Endometrial microvascular endothelial cells (primary cell): ENCODE data around the gene NECTIN2. TPM values are rescaled to one million over a fixed set of nuclear protein-coding genes. Genes with fewer than 3 reads are reported as not detected.
"Not testable (repeated sequence)": the region's sequence is repeated elsewhere in the genome, so short reads cannot be mapped to it uniquely, and the experiment has no call there.

Experiments
- in situ Hi-C: cut with HindIII; loops from 2 replicates; pipeline ENCODE4 v1.10.0; 2017; ENCODE audit warnings: low sequenced_read_pairs, low pct_unique_long_range_greater_than_20kb; ENCODE audit errors: inconsistent ontology term
- total RNA-seq: library from RNA; depleted of rRNA; stranded (reverse); fragments of >200 nt; gene quantifications from one replicate; pipeline ENCODE4 v1.2.3, GENCODE V29; 2015; ENCODE audit errors: inconsistent ontology term

The NECTIN2 gene
- total RNA-seq, 1 donor from 2014 or later, result 307 TPM

DNA sequence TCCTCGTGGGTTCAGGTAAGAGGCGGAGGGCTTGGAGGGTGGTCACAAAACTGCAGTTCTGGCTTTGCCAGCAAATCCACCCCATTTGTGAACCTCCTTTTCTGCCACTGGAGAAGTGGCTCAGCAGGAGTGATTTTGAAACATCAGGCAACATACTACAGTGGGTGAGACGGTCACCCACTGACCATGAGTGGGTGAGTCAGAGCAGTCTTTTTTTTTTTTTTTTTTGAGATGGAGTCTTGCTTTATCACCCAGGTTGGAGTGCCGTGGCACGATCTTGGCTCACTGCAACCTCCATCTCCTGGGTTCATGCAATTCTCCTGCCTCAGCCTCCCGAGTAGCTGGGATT, 47.9 kb downstream of the NECTIN2 start:
- in situ Hi-C loops, result no loop called here

DNA sequence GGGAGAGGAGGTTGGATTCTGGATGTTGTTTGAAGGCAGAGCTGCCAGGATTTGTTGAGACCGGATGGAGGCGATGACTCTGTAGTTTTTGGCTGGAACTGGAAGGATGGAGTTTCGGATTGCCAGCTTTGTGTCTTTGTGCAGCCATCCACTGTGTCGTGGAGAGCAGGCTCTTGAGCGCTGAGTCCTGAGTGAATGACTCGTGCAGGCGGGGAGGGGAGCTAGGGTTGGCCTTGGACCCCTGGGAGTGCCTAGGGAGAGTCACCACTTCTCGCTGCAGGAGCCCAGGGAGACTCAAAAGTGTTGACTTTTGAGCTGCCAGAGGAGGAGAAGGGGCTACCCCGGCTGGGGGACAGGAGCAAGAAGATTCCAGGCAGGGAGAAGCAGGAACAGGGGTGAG, 48.8 kb downstream of the NECTIN2 start:
- in situ Hi-C loops, result no loop called here

DNA sequence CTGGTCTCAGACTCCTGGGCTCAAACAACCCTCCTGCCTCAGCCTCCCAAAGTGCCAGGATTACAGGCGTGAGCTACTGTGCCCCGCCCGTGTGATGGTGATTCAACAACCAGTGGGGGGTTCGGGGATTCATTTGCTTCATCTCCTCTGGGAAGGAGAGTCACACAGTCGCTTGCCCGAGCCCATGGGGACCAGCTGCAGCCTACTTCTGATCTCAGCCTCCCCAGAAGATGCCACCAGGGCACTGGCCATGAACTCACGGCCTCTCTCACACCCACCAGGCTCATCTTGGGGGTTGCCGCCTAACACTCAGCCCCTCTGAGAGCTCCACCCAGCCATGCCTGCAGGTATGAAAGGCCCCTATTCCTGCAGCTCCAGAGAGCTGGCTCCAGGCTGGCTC, 51.7 kb downstream of the NECTIN2 start:
- in situ Hi-C loops, result no loop called here

DNA sequence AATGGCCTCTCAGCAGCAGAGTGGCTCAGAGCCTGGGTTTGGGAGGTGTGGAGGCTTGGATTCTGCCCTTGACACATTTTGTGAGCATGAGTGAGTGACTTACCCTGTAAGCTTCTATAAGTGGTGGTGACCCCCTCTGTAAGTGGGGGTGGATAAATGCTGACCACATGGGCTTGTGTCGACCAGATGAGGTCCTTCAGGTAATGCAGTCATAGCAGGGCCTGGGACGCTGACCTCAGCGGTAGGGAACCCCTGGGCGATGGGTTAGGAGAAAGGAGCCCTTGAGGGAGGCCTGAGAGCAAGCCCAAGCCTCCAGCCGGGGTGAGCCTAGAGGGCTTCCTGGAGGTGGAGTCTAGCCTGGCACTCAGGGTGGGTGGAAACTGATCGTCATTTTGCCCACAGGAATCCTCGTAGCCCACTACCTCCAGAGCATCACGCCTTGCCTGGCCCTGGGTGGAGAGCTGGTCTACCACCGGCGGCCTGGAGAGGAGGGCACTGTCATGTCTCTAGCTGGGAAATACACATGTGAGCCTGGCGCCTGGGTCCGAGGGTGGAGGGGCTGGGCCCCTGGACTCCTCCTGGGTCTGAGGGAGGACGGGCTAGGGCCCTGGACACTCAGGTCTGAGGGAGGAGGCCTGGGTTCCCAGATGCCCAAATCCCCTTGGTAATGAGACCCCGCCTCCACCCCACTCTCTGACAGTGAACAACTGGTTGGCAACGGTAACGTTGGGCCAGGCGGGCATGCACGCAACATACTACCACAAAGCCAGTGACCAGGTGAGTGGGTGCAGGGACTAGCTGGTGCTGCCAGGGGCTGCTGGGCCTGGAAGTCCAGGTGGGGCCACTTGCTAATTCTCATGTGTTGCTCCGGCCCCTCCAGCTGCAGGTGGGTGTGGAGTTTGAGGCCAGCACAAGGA, 54.5 kb downstream of the NECTIN2 start:
- in situ Hi-C loops, result no loop called here

DNA sequence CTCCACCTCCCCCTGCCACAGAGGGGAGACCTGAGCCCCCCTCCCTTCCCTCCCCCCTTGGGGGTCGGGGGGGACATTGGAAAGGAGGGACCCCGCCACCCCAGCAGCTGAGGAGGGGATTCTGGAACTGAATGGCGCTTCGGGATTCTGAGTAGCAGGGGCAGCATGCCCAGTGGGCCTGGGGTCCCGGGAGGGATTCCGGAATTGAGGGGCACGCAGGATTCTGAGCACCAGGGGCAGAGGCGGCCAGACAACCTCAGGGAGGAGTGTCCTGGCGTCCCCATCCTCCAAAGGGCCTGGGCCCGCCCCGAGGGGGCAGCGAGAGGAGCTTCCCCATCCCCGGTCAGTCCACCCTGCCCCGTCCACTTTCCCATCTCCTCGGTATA, 57.1 kb downstream of the NECTIN2 start:
- in situ Hi-C loops, result no loop called here

DNA sequence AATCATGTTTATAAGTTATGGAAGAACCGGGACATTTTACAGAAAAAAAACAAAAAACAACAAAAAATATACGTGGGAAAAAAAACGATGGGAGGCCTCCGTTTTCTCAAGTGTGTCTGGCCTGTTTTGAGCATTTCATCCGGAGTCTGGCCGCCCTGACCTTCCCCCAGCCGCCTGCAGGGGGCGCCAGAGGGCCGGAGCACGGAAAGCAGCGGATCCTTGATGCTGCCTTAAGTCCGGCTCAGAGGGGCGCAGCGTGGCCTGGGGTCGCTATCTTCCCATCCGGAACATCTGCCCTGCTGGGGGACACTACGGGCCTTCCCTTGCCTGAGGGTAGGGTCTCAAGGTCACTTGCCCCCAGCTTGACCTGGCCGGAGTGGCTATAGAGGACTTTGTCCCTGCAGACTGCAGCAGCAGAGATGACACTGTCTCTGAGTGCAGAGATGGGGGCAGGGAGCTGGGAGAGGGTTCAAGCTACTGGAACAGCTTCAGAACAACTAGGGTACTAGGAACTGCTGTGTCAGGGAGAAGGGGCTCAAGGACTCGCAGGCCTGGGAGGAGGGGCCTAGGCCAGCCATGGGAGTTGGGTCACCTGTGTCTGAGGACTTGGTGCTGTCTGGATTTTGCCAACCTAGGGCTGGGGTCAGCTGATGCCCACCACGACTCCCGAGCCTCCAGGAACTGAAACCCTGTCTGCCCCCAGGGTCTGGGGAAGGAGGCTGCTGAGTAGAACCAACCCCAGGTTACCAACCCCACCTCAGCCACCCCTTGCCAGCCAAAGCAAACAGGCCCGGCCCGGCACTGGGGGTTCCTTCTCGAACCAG, 57.7 kb downstream of the NECTIN2 start:
- in situ Hi-C loops, result no loop called here

DNA sequence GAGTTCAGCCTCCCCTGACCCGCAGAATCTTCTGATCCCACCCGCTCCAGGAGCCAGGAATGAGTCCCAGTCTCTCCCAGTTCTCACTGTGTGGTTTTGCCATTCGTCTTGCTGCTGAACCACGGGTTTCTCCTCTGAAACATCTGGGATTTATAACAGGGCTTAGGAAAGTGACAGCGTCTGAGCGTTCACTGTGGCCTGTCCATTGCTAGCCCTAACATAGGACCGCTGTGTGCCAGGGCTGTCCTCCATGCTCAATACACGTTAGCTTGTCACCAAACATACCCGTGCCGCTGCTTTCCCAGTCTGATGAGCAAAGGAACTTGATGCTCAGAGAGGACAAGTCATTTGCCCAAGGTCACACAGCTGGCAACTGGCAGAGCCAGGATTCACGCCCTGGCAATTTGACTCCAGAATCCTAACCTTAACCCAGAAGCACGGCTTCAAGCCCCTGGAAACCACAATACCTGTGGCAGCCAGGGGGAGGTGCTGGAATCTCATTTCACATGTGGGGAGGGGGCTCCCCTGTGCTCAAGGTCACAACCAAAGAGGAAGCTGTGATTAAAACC, 58.4 kb downstream of the NECTIN2 start:
- in situ Hi-C loops, result no loop called here

DNA sequence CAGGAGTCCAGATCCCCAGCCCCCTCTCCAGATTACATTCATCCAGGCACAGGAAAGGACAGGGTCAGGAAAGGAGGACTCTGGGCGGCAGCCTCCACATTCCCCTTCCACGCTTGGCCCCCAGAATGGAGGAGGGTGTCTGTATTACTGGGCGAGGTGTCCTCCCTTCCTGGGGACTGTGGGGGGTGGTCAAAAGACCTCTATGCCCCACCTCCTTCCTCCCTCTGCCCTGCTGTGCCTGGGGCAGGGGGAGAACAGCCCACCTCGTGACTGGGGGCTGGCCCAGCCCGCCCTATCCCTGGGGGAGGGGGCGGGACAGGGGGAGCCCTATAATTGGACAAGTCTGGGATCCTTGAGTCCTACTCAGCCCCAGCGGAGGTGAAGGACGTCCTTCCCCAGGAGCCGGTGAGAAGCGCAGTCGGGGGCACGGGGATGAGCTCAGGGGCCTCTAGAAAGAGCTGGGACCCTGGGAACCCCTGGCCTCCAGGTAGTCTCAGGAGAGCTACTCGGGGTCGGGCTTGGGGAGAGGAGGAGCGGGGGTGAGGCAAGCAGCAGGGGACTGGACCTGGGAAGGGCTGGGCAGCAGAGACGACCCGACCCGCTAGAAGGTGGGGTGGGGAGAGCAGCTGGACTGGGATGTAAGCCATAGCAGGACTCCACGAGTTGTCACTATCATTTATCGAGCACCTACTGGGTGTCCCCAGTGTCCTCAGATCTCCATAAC, 59.5 kb downstream of the NECTIN2 start, which contains the start of gene APOE:
Gene APOE, plus strand, starts transcription at position 360 of the 724 bp plus-strand sequence. CDS start 829 bp downstream, outside the sequence.
- in situ Hi-C loops, result no loop called here

DNA sequence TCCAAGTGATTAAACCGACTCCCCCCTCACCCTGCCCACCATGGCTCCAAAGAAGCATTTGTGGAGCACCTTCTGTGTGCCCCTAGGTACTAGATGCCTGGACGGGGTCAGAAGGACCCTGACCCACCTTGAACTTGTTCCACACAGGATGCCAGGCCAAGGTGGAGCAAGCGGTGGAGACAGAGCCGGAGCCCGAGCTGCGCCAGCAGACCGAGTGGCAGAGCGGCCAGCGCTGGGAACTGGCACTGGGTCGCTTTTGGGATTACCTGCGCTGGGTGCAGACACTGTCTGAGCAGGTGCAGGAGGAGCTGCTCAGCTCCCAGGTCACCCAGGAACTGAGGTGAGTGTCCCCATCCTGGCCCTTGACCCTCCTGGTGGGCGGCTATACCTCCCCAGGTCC, 61.5 kb downstream of the NECTIN2 start:
- in situ Hi-C loops, result no loop called here

DNA sequence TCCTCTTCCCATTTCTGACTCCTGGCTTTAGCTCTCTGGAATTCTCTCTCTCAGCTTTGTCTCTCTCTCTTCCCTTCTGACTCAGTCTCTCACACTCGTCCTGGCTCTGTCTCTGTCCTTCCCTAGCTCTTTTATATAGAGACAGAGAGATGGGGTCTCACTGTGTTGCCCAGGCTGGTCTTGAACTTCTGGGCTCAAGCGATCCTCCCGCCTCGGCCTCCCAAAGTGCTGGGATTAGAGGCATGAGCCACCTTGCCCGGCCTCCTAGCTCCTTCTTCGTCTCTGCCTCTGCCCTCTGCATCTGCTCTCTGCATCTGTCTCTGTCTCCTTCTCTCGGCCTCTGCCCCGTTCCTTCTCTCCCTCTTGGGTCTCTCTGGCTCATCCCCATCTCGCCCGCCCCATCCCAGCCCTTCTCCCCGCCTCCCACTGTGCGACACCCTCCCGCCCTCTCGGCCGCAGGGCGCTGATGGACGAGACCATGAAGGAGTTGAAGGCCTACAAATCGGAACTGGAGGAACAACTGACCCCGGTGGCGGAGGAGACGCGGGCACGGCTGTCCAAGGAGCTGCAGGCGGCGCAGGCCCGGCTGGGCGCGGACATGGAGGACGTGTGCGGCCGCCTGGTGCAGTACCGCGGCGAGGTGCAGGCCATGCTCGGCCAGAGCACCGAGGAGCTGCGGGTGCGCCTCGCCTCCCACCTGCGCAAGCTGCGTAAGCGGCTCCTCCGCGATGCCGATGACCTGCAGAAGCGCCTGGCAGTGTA, 62.2 kb downstream of the NECTIN2 start:
- in situ Hi-C loops, result no loop called here

DNA sequence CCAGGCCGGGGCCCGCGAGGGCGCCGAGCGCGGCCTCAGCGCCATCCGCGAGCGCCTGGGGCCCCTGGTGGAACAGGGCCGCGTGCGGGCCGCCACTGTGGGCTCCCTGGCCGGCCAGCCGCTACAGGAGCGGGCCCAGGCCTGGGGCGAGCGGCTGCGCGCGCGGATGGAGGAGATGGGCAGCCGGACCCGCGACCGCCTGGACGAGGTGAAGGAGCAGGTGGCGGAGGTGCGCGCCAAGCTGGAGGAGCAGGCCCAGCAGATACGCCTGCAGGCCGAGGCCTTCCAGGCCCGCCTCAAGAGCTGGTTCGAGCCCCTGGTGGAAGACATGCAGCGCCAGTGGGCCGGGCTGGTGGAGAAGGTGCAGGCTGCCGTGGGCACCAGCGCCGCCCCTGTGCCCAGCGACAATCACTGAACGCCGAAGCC, 62.8 kb downstream of the NECTIN2 start:
- in situ Hi-C loops, result no loop called here

DNA sequence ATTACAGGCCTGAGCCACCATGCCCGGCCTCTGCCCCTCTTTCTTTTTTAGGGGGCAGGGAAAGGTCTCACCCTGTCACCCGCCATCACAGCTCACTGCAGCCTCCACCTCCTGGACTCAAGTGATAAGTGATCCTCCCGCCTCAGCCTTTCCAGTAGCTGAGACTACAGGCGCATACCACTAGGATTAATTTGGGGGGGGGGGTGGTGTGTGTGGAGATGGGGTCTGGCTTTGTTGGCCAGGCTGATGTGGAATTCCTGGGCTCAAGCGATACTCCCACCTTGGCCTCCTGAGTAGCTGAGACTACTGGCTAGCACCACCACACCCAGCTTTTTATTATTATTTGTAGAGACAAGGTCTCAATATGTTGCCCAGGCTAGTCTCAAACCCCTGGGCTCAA, 63.7 kb downstream of the NECTIN2 start:
- in situ Hi-C loops, result no loop called here

DNA sequence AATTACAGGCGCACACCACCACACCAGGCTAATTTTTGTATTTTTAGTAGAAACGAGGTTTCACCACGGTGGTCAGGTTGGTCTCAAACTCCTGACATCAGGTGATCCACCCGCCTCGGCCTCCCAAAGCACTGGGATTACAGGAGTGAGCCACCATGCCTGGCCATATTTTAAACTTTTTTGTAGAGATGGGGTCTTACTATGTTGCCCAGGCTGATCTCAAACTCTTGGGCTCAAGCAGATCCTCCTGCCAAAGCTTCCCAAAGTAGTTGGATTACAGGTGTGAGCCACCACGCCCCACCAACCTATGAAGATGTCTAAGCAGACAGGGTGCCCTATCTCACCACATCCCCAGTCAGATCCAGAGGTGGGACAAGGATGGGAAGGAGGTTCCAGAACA, 65.8 kb downstream of the NECTIN2 start:
- in situ Hi-C loops, result not testable (repeated sequence)

DNA sequence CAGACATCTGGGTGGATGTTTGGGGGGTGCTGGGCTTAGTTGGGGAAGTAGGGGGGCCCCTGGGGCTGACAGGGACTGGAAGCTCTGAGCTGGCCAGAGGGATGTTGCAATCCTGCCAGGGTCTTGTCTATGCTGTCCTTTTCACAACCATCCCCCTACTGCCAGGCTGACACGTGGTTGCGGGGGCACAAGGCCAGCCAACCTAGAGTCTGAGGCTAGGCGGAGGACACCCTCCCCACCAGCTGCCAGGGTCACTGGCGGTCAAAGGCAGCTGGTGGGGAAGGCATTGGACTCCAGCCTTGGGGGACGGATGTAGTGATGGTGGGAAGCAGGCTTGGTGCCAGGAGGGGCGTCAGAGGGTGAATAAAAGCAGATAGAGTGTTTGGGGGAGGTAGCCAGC, 66.8 kb downstream of the NECTIN2 start:
- in situ Hi-C loops, result no loop called here

DNA sequence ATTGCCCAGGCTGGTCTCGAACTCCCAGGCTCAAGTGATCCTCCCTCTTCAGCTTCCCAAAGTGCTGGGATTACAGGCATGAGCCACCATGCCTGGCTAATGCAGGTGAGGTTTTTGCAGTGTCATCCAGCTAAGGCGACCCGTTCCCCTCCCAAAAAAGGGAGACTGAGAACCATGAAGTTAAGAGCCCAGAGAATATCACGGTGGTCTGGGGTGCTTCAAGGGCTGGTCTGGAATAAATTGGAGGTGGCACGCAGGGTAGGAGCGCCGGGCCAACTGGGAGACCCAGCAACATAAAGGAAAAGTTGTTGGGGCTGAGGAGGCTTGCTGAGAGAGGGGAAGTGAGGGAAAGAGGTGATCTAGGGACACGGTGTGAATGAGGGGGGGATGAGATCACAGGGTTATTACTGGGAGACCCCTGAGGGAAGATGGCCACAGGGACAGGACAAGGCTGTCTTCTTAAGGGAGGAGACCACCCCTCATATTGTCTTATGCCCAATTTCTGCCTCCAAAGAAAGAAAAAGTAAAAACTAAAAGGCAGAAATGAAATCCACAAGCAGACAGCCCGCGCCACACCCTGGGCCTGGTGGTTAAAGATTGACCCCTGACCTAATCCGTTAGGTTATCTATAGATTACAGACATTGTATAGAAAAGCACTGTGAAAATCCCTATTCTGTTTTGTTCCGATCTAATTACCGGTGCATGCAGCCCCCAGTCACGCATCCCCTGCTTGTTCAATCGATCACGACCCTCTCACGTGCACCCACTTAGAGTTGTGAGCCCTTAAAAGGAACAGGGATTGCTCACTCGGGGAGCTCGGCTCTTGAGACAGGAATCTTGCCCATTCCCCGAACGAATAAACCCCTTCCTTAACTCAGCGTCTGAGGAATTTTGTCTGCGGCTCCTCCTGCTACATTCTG, 67.7 kb downstream of the NECTIN2 start:
- in situ Hi-C loops, result not testable (repeated sequence)

DNA sequence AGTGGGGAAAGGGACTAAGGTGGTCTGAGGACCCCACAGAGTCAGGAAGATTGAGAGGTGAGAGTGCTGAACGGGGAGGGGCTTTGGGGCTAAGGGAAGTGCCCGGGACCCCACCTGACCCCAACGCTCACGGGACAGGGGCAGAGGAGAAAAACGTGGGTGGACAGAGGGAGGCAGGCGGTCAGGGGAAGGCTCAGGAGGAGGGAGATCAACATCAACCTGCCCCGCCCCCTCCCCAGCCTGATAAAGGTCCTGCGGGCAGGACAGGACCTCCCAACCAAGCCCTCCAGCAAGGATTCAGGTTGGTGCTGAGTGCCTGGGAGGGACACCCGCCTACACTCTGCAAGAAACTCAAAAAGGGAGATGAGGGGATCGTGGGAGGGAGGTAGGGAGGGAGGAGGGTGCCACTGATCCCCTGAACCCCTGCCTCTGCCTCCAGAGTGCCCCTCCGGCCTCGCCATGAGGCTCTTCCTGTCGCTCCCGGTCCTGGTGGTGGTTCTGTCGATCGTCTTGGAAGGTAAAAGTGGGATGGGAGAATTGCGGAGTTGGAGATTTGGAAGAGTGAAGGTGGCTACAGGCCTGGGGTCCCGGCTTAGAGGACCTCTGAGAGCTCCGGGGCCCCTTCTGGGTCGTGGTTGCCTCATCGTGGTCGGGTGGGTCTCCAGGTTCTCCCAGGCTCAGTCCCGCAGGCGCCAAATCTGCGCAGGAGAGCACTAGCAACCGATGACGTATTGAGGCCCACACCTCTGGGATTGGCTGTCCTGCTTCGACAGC, 68.5 kb downstream of the NECTIN2 start, which contains the start of gene APOC1:
Gene APOC1, plus strand, starts transcription at position 176 of the 774 bp plus-strand sequence. Its CDS starts 284 bp downstream, at position 460.
- in situ Hi-C loops, result not testable (repeated sequence)
